Activated naive CD8-positive, alpha-beta T cell (primary cell): ENCODE measurements around the gene FOXI2.

Source experiments
- H3K27ac Mint-ChIP-seq: one replicate; pipeline ENCODE4 v1.8.0; 2021; ENCODE audit warnings: mixed read lengths
- H3K27me3 Mint-ChIP-seq: one replicate; pipeline ENCODE4 v1.8.0; 2021; ENCODE audit warnings: mixed read lengths
- H3K36me3 Mint-ChIP-seq: one replicate; pipeline ENCODE4 v1.8.0; 2021; ENCODE audit warnings: mixed read lengths
- H3K4me1 Mint-ChIP-seq: one replicate; pipeline ENCODE4 v1.8.0; 2021; ENCODE audit warnings: low read depth, mixed read lengths
- H3K4me3 Mint-ChIP-seq: one replicate; pipeline ENCODE4 v1.8.0; 2021; ENCODE audit warnings: mild to moderate bottlenecking, mixed read lengths
- H3K9me3 Mint-ChIP-seq: one replicate; pipeline ENCODE4 v1.8.0; 2021; ENCODE audit warnings: low read depth, mixed read lengths

FOXI2 gene

GRCh38 chr10:127776816-127777215 lies 39.8 kb downstream of the FOXI2 start:
- no peaks in the 10 kb centered on the region for H3K4me1 Mint-ChIP-seq
- peaks cover 11% of the 10 kb centered on the region for H3K27me3 Mint-ChIP-seq
- H3K9me3 Mint-ChIP-seq: no peaks in the 10 kb centered on the region
- no peak overlapping the region for H3K27ac Mint-ChIP-seq
- no peaks in the 10 kb centered on the region for H3K36me3 Mint-ChIP-seq
- no peak overlapping the region for H3K4me3 Mint-ChIP-seq

GRCh38 chr10:127781412-127781811 lies 44.4 kb downstream of the FOXI2 start:
- Mint-ChIP-seq H3K27ac (no peak overlapping the region), H3K4me1 (no peaks in the 10 kb centered on the region), H3K9me3 (peaks cover 9% of the 10 kb centered on the region), H3K4me3 (no peak overlapping the region), H3K36me3 (no peaks in the 10 kb centered on the region), H3K27me3 (peaks cover 17% of the 10 kb centered on the region)

- Mint-ChIP-seq H3K36me3 (no peaks in the 10 kb centered on the region), H3K9me3 (peaks cover 17% of the 10 kb centered on the region), H3K27ac (no peak overlapping the region), H3K4me3 (no peak overlapping the region), H3K27me3 (peaks cover 15% of the 10 kb centered on the region), H3K4me1 (no peaks in the 10 kb centered on the region)
Measured at GRCh38 chr10:127787873-127788272, 50.9 kb downstream of the FOXI2 start.

GRCh38 chr10:127790066-127790624 lies 53.2 kb downstream of the FOXI2 start:
- Mint-ChIP-seq H3K4me1 (no peaks in the 10 kb centered on the region), H3K36me3 (no peaks in the 10 kb centered on the region), H3K9me3 (peaks cover 8% of the 10 kb centered on the region), H3K4me3 (no peak overlapping the region), H3K27me3 (peaks cover 10% of the 10 kb centered on the region), H3K27ac (no peak overlapping the region)
